GM19438 (cell line): ENCODE data around the gene ZNF80.

Source experiments
- ATAC-seq: cut with Tn5 transposase; IDR thresholded peaks from one replicate; pipeline ENCODE4 v1.9.1; 2021; ENCODE audit warnings: low read depth; ENCODE audit not compliant: unreplicated experiment

The ZNF80 gene

GRCh38 chr3:114221165-114221880 lies 16.1 kb downstream of the ZNF80 start:
- no peak for ATAC-seq

GRCh38 chr3:114219741-114220140 lies 17.6 kb downstream of the ZNF80 start:
- ATAC-seq = no peak

- ATAC-seq = no peak
These were observed 18.7 kb downstream of the ZNF80 start for GRCh38 chr3:114218578-114219185.

- no peak for ATAC-seq
These were observed 19.4 kb downstream of the ZNF80 start for GRCh38 chr3:114218006-114218405.

GRCh38 chr3:114217266-114217665 lies 20.1 kb downstream of the ZNF80 start:
- ATAC-seq = no peak

- ATAC-seq = no peak
These were observed 21.0 kb downstream of the ZNF80 start for GRCh38 chr3:114216186-114216970.

GRCh38 chr3:114214542-114215341 lies 22.6 kb downstream of the ZNF80 start:
- no peak for ATAC-seq

GRCh38 chr3:114213627-114214541 lies 23.5 kb downstream of the ZNF80 start:
- ATAC-seq = peak; percentile 82

GRCh38 chr3:114213292-114213626 lies 24.1 kb downstream of the ZNF80 start:
- peak; percentile 5 for ATAC-seq

GRCh38 chr3:114212646-114213045 lies 24.7 kb downstream of the ZNF80 start:
- ATAC-seq = no peak

- ATAC-seq = peak; percentile 84
These were observed 29.6 kb downstream of the ZNF80 start for GRCh38 chr3:114207768-114208167.

GRCh38 chr3:114206342-114206741 lies 31.0 kb downstream of the ZNF80 start:
- no peak for ATAC-seq

- no peak for ATAC-seq
These were observed 31.8 kb downstream of the ZNF80 start for GRCh38 chr3:114205541-114205940.

GRCh38 chr3:114194750-114195149 lies 42.6 kb downstream of the ZNF80 start:
- ATAC-seq = no peak

- ATAC-seq = no peak
These were observed 45.2 kb downstream of the ZNF80 start for GRCh38 chr3:114192136-114192535.

- no peak for ATAC-seq
These were observed 50.9 kb downstream of the ZNF80 start for GRCh38 chr3:114186501-114186900.
